Measurements from ENCODE around the gene MBD5.

DNA sequence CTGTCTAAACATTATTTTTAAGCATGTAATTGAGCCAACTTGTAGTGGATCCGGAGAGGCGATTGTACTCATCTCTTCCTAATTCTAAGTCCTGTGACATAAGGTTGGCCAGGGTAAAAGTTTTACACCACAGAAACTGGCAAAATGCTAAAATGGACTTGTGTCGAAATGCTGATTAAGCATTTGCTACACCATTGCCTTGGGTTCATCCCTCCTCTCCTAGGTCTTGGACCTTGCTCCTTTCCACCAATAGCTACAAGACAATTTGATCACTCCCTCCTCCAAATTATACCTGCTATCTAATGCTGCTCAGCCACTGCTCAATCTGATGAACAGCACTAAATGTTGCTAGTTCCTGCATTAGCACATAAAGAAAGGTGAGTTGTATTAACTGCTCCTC, 491.0 kb downstream of the MBD5 start:
- no peak for TF ChIP-seq SP1 (IDR thresholded peaks at IDR 0.05)
- TF ChIP-seq HDGF (IDR thresholded peaks at IDR 0.05; ENCODE audit: borderline replicate concordance) = no peak
- no peak for TF ChIP-seq FOXA1 (IDR thresholded peaks at IDR 0.05)
- no peak for TF ChIP-seq FOXM1 (IDR thresholded peaks at IDR 0.05; ENCODE audit: borderline replicate concordance)
- TF ChIP-seq SUZ12 (IDR thresholded peaks at IDR 0.05) = no peak
- TF ChIP-seq NFRKB (IDR thresholded peaks at IDR 0.05) = no peak
- TF ChIP-seq, protein P1, sequence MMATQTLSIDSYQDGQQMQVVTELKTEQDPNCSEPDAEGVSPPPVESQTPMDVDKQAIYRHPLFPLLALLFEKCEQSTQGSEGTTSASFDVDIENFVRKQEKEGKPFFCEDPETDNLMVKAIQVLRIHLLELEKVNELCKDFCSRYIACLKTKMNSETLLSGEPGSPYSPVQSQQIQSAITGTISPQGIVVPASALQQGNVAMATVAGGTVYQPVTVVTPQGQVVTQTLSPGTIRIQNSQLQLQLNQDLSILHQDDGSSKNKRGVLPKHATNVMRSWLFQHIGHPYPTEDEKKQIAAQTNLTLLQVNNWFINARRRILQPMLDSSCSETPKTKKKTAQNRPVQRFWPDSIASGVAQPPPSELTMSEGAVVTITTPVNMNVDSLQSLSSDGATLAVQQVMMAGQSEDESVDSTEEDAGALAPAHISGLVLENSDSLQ (IDR thresholded peaks at IDR 0.05) = no peak
